Fibroblast of lung (primary cell): ENCODE data around the gene CTPS2. TPM values are rescaled to one million over a fixed set of nuclear protein-coding genes. Genes with fewer than 3 reads are reported as not detected.

Experiments used
- DNase-seq, 2 donors: peaks; one replicate each; pipeline versions ENCODE4 v3.0.0 to v3.0.0-alpha.2; 2010; ENCODE audit warnings: low read depth in 2 of 2
- H2AFZ ChIP-seq: 2 replicates; pipeline ENCODE4 v1.5.1; 2012; ENCODE audit warnings: low read length, control low read depth, inconsistent platforms
- H3K27ac ChIP-seq: 2 replicates; pipeline ENCODE4 v1.5.1; 2011; ENCODE audit warnings: low read length, control low read depth; ENCODE audit not compliant: insufficient read depth
- H3K27me3 ChIP-seq: 2 replicates; pipeline ENCODE4 v1.5.1; 2011; ENCODE audit warnings: mild to moderate bottlenecking, low read length; ENCODE audit not compliant: control insufficient read depth, insufficient read depth
- H3K36me3 ChIP-seq: 2 replicates; pipeline ENCODE4 v1.5.1; 2011; ENCODE audit warnings: low read length; ENCODE audit not compliant: control insufficient read depth, insufficient read depth
- H3K4me1 ChIP-seq: 2 replicates; pipeline ENCODE4 v1.5.1; 2011; ENCODE audit warnings: low read length; ENCODE audit not compliant: control insufficient read depth, insufficient read depth; ENCODE audit errors: extremely low read depth
- H3K4me2 ChIP-seq: 2 replicates; pipeline ENCODE4 v1.5.1; 2011; ENCODE audit warnings: low read length, control low read depth; ENCODE audit not compliant: insufficient read depth; ENCODE audit errors: extremely low read depth
- H3K4me3 ChIP-seq, 4 experiments: fragments of 200-600 bp in 1 of 4; sonication (generic) in 1 of 4; replicated peaks in 1 of 4; 2 replicates each; pipeline ENCODE4 v1.5.1; 2011 to 2016; ENCODE audit warnings: low read length in 4 of 4, low read depth in 3 of 4, mild to moderate bottlenecking in 3 of 4, control low read depth in 2 of 4, inconsistent platforms in 1 of 4, mixed read lengths in 1 of 4; ENCODE audit not compliant: insufficient read depth in 1 of 4; ENCODE audit errors: control extremely low read depth in 1 of 4
- H3K79me2 ChIP-seq: 2 replicates; pipeline ENCODE4 v1.5.1; 2012; ENCODE audit warnings: mild to moderate bottlenecking, low read length, inconsistent platforms; ENCODE audit not compliant: control insufficient read depth, insufficient read depth
- H3K9ac ChIP-seq: 2 replicates; pipeline ENCODE4 v1.5.1; 2011; ENCODE audit warnings: mild to moderate bottlenecking, low read length, control low read depth; ENCODE audit not compliant: insufficient read depth
- H3K9me3 ChIP-seq: 2 replicates; pipeline ENCODE4 v1.5.1; 2012; ENCODE audit warnings: low read depth, low read length; ENCODE audit not compliant: control insufficient read depth, insufficient read depth
- H4K20me1 ChIP-seq: 2 replicates; pipeline ENCODE4 v1.5.1; 2011; ENCODE audit warnings: low read length; ENCODE audit not compliant: control insufficient read depth, insufficient read depth; ENCODE audit errors: extremely low read depth
- EZH2 ChIP-seq: IDR thresholded peaks from 2 replicates; pipeline ENCODE4 v1.5.1; 2012; ENCODE audit warnings: low read length, control low read depth, mild to moderate bottlenecking; ENCODE audit errors: missing control alignments
- polyA plus RNA-seq, 2 donors: library from polyadenylated mRNA; depleted of rRNA in 1 of 2; stranded (reverse) in 1 of 2; unstranded in 1 of 2; fragments of >200 nt; gene quantifications; 2 replicates each; pipeline ENCODE4 v1.2.1, GENCODE V29; 2011 to 2012; ENCODE audit warnings: missing spikeins in 1 of 2
- total RNA-seq: library from RNA; depleted of rRNA; stranded (reverse); fragments of >200 nt; gene quantifications from 2 replicates; pipeline ENCODE4 v1.2.1, GENCODE V29; 2014
- TF ChIP-seq, protein P1 (sequence below), 2 donors: IDR thresholded peaks in 1 of 2; conservative IDR thresholded peaks in 1 of 2; 1 replicate in 1 of 2; 2 replicates in 1 of 2; pipeline ENCODE4 v1.5.1; 2011 to 2012; ENCODE audit warnings: low read length in 2 of 2, control low read depth in 1 of 2, inconsistent platforms in 1 of 2, low read depth in 1 of 2, mild to moderate bottlenecking in 1 of 2

The CTPS2 gene
- total and polyA plus RNA-seq, 2 donors (not counting 1 experiment from before 2014, with no cell fraction given), result 5.4 to 9.9 TPM

DNA sequence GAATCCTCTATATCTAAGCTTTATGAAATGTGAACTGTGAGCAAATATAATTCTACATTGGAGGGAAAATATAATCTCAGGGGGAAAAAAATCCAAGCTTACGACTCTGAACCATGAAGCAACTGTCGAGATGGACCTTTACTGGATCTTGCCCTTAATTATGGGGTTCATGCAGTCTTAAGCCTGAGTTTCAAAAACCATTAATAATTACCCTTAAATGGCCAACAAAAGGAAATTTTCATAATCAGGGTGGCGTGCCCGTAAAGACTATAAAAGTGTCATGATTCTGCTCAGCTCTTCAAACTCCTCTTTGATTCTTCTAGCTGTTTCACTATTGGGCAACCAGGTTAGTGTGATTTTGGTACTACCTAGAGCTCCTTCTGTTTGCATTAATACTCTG lies 62.6 kb downstream of the CTPS2 start, which contains the start of gene S100G:
TSS of gene S100G (plus strand) at position 301 of the 400 bp plus-strand sequence. CDS start 849 bp downstream, outside the sequence.
- TF ChIP-seq, protein P1, sequence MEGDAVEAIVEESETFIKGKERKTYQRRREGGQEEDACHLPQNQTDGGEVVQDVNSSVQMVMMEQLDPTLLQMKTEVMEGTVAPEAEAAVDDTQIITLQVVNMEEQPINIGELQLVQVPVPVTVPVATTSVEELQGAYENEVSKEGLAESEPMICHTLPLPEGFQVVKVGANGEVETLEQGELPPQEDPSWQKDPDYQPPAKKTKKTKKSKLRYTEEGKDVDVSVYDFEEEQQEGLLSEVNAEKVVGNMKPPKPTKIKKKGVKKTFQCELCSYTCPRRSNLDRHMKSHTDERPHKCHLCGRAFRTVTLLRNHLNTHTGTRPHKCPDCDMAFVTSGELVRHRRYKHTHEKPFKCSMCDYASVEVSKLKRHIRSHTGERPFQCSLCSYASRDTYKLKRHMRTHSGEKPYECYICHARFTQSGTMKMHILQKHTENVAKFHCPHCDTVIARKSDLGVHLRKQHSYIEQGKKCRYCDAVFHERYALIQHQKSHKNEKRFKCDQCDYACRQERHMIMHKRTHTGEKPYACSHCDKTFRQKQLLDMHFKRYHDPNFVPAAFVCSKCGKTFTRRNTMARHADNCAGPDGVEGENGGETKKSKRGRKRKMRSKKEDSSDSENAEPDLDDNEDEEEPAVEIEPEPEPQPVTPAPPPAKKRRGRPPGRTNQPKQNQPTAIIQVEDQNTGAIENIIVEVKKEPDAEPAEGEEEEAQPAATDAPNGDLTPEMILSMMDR (conservative IDR thresholded peaks at IDR 0.05 in 1 of 2, IDR thresholded peaks at IDR 0.05 in 1 of 2; ENCODE audit: low read depth in 1 of 2, low read length in 2 of 2), result no peak
- no peak for TF ChIP-seq EZH2
- Histone ChIP-seq H3K27me3 (no peaks in the 10 kb centered on the region), H3K9me3 (no peaks in the 10 kb centered on the region), H3K4me1 (no peaks in the 10 kb centered on the region), H3K36me3 (no peaks in the 10 kb centered on the region), H3K4me2 (no peak within 1 kb of the TSS), H3K4me3 (no peak within 1 kb of the TSS), H3K27ac (no peak within 1 kb of the TSS), H3K79me2 (no peaks in the 10 kb centered on the region), H4K20me1 (no peaks in the 10 kb centered on the region), H2AFZ (no peak within 1 kb of the TSS), H3K9ac (no peak within 1 kb of the TSS)
- DNase-seq, result no peak

DNA sequence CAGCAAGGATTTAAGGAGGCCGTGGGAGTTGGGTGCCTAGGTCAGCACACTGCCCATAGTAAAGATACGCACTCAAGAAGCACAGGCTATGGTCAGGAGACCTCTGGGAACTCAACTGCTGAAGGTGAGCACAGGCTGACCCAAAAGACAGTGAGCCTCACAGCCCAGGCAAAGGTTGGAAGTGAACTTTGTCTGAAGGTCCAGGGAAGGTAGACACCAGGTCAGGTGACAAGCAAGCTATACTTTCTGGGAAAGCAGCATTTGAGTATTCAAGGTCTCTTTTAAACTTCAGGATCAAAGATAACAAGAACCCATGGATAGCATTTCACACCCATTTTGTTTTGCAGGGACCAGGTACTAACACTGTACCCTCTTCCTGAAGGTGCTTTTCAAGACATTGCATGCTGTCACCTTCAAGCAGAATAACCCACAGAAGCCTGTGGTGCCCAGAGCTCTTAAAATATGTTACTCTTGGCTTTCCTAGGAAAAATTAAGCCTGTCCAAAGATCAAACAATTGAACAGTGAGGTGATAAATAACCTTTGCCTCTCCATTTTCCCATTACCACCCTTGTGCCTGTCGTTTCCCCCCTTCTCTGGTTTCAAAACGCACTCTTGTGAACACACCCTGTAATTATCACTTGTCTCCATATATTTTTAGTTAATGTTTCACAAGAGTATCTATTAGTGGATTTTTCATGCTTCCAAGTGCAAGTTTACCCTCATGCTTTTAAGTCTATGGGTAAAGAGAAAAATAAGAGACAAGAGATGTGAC lies 65.9 kb downstream of the CTPS2 start:
- Histone ChIP-seq H3K27me3 (no peaks in the 10 kb centered on the region), H4K20me1 (no peaks in the 10 kb centered on the region), H3K27ac (no peak overlapping the region), H3K4me2 (no peak overlapping the region), H2AFZ (no peak overlapping the region), H3K79me2 (no peaks in the 10 kb centered on the region), H3K9me3 (no peaks in the 10 kb centered on the region), H3K36me3 (no peaks in the 10 kb centered on the region), H3K9ac (no peak overlapping the region), H3K4me3 (no peak overlapping the region), H3K4me1 (no peaks in the 10 kb centered on the region)
- DNase-seq, result no peak
- TF ChIP-seq EZH2, result no peak
- TF ChIP-seq, protein P1 (conservative IDR thresholded peaks at IDR 0.05 in 1 of 2, IDR thresholded peaks at IDR 0.05 in 1 of 2; ENCODE audit: low read depth in 1 of 2, low read length in 2 of 2), result no peak

DNA sequence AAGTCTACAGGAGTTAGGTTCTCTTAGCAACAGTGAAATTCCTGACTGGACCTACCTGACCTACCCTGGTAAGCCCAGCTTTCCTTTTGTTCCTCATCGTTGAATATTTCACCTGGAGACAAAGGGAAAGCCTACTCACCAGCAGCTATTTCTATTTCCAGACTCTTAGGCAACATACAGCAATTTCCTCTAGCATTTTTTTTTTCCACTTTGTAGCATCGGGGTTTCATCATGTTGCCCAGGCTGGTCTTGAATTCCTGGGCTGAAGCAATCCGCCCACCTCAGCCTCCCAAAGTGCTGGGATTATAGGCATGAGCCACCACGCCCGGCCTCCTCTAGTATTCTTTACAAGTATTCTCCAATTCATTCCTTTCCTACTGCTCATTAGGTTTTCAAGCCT lies 69.3 kb downstream of the CTPS2 start:
- peak in 1 of 2 donors; percentile 63 for DNase-seq
- no peak overlapping the region for H3K9ac ChIP-seq
- H3K4me2 ChIP-seq, result no peak overlapping the region

More for the DNA sequence above, 69.3 kb downstream of the CTPS2 start:
- no peaks in the 10 kb centered on the region for H3K27me3 ChIP-seq
- TF ChIP-seq, protein P1 (conservative IDR thresholded peaks at IDR 0.05 in 1 of 2, IDR thresholded peaks at IDR 0.05 in 1 of 2; ENCODE audit: low read depth in 1 of 2, low read length in 2 of 2), result no peak
- TF ChIP-seq EZH2, result no peak
- no peaks in the 10 kb centered on the region for H3K9me3 ChIP-seq
- no peak overlapping the region for H2AFZ ChIP-seq
- H3K4me3 ChIP-seq, result no peak overlapping the region
- no peaks in the 10 kb centered on the region for H3K36me3 ChIP-seq
- H3K27ac ChIP-seq, result no peak overlapping the region
- H4K20me1 ChIP-seq, result no peaks in the 10 kb centered on the region
- H3K79me2 ChIP-seq, result no peaks in the 10 kb centered on the region
- no peaks in the 10 kb centered on the region for H3K4me1 ChIP-seq
